Neural progenitor cell (in vitro differentiated cells): ENCODE data around the gene TRPC6. TPM values are rescaled to one million over a fixed set of nuclear protein-coding genes. Genes with fewer than 3 reads are reported as not detected.

ENCODE experiments used
- DNase-seq: peaks from one replicate; pipeline ENCODE4 v3.0.0-alpha.2; 2016; ENCODE audit warnings: low spot score
- H2AFZ ChIP-seq: fragments of 200-600 bp; sonication (generic); replicated peaks from 2 replicates; pipeline ENCODE4 v1.6.1; 2016; ENCODE audit warnings: antibody characterized with exemption
- H3F3A ChIP-seq: fragments of 200-600 bp; sonication (generic); 2 replicates; pipeline ENCODE4 v1.6.1; 2016; ENCODE audit warnings: antibody characterized with exemption, low read depth
- H3K27ac ChIP-seq: fragments of 200-600 bp; sonication (generic); 2 replicates; pipeline ENCODE4 v1.5.1; 2016; ENCODE audit warnings: mild to moderate bottlenecking
- H3K27me3 ChIP-seq: fragments of 200-600 bp; sonication (generic); 2 replicates; pipeline ENCODE4 v1.6.1; 2016; ENCODE audit warnings: mild to moderate bottlenecking, moderate library complexity
- H3K36me3 ChIP-seq: fragments of 200-600 bp; sonication (generic); 2 replicates; pipeline ENCODE4 v1.5.1; 2016
- H3K4me1 ChIP-seq: fragments of 200-600 bp; sonication (generic); 2 replicates; pipeline ENCODE4 v1.6.1; 2016; ENCODE audit warnings: mixed run types
- H3K4me2 ChIP-seq: fragments of 200-600 bp; sonication (generic); 2 replicates; pipeline ENCODE4 v1.6.1; 2016
- H3K4me3 ChIP-seq: fragments of 200-600 bp; sonication (generic); 2 replicates; pipeline ENCODE4 v1.5.1; 2016
- H3K79me2 ChIP-seq: fragments of 200-600 bp; sonication (generic); 2 replicates; pipeline ENCODE4 v1.6.1; 2016; ENCODE audit warnings: low read depth
- H3K9ac ChIP-seq: fragments of 200-600 bp; sonication (generic); 2 replicates; pipeline ENCODE4 v1.6.1; 2016
- H3K9me3 ChIP-seq: fragments of 200-600 bp; sonication (generic); 2 replicates; pipeline ENCODE4 v1.5.1; 2016; ENCODE audit warnings: low read depth
- H4K20me1 ChIP-seq: fragments of 200-600 bp; sonication (generic); 2 replicates; pipeline ENCODE4 v1.6.1; 2016; ENCODE audit warnings: low read depth
- H3K27ac Mint-ChIP-seq: 3 replicates; pipeline ENCODE4 v1.8.0; 2021; ENCODE audit warnings: mixed read lengths
- H3K27me3 Mint-ChIP-seq: 2 replicates; pipeline ENCODE4 v1.8.0; 2022; ENCODE audit warnings: low read depth, mild to moderate bottlenecking, inconsistent platforms, moderate library complexity, mixed read lengths; ENCODE audit not compliant: insufficient read depth
- H3K36me3 Mint-ChIP-seq: 3 replicates; pipeline ENCODE4 v1.8.0; 2021; ENCODE audit warnings: mixed read lengths
- H3K4me1 Mint-ChIP-seq: 3 replicates; pipeline ENCODE4 v1.8.0; 2021; ENCODE audit warnings: mixed read lengths
- H3K4me3 Mint-ChIP-seq: 3 replicates; pipeline ENCODE4 v1.8.0; 2021; ENCODE audit warnings: mild to moderate bottlenecking, moderate library complexity, mixed read lengths
- H3K9me3 Mint-ChIP-seq: 3 replicates; pipeline ENCODE4 v1.8.0; 2020; ENCODE audit warnings: mixed read lengths
- EZH2 ChIP-seq: fragments of 200-600 bp; sonication (generic); IDR thresholded peaks from 2 replicates; pipeline ENCODE4 v1.6.1; 2017; ENCODE audit warnings: antibody characterized with exemption, mild to moderate bottlenecking, moderate library complexity
- EZH2phosphoT487 ChIP-seq: fragments of 200-600 bp; sonication (generic); IDR thresholded peaks from 2 replicates; pipeline ENCODE4 v1.6.1; 2017; ENCODE audit warnings: antibody characterized with exemption
- total RNA-seq: library from RNA; depleted of rRNA; stranded (reverse); fragments of >200 nt; gene quantifications from 2 replicates; pipeline ENCODE4 v1.2.3, GENCODE V29; 2015; ENCODE audit warnings: low replicate concordance
- TF ChIP-seq, protein P1 (sequence below): fragments of 200-600 bp; sonication (generic); IDR thresholded peaks from 2 replicates; pipeline ENCODE4 v1.5.1; 2017; ENCODE audit warnings: antibody characterized with exemption, mild to moderate bottlenecking

Gene TRPC6
- total RNA-seq, 1 donor from 2014 or later: 0.17 TPM

DNA sequence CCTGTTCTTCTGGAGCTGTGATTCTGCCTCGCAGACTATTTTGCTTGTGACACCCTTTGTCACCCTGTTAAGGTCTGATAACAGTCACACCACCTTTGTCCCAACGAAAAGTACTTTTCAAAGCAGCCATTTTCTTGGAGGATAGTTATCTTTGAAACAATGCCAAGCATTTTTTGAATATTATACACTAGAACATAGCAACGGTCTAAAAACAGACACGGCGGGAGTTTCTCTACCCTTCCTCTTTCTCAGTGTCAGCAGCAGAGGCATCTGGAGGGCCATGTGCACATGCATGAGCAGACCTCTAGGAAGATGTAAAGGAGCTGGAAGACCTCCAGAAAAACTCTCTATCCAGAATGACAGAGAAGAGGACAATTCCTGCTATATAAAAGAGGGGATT is 86.5 kb downstream of the TRPC6 start:
- H3K9me3 Mint-ChIP-seq: no peaks in the 10 kb centered on the region
- H3K27me3 Mint-ChIP-seq: no peaks in the 10 kb centered on the region

DNA sequence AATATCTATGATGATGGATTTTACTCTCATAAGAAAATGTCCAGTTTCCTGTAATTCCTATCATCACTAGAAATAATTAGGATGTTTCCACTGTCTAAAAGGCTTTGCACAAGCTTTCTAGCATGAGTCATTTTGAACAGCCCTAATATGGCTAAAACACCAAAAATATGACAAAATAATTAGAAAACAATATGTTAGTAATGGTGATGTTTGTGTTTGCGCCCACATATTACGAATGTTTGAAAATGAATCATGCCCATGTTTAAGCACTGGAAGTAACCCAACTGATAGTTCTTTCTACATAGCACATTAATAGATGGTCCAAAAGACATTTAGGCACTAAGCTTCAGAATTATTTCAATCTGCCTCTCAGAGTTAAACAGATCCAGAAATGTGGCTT is 96.0 kb downstream of the TRPC6 start:
- no peaks in the 10 kb centered on the region for H3K36me3 ChIP-seq
- H3K27me3 ChIP-seq: no peaks in the 10 kb centered on the region
- TF ChIP-seq, protein P1, sequence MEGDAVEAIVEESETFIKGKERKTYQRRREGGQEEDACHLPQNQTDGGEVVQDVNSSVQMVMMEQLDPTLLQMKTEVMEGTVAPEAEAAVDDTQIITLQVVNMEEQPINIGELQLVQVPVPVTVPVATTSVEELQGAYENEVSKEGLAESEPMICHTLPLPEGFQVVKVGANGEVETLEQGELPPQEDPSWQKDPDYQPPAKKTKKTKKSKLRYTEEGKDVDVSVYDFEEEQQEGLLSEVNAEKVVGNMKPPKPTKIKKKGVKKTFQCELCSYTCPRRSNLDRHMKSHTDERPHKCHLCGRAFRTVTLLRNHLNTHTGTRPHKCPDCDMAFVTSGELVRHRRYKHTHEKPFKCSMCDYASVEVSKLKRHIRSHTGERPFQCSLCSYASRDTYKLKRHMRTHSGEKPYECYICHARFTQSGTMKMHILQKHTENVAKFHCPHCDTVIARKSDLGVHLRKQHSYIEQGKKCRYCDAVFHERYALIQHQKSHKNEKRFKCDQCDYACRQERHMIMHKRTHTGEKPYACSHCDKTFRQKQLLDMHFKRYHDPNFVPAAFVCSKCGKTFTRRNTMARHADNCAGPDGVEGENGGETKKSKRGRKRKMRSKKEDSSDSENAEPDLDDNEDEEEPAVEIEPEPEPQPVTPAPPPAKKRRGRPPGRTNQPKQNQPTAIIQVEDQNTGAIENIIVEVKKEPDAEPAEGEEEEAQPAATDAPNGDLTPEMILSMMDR: no peak
- no peaks in the 10 kb centered on the region for H4K20me1 ChIP-seq
- no peaks in the 10 kb centered on the region for H3F3A ChIP-seq
- Mint-ChIP-seq H3K27ac (no peak overlapping the region), H3K4me3 (no peak overlapping the region), H3K27me3 (peaks cover 2% of the 10 kb centered on the region), H3K4me1 (no peaks in the 10 kb centered on the region), H3K36me3 (no peaks in the 10 kb centered on the region), H3K9me3 (no peaks in the 10 kb centered on the region)
- no peaks in the 10 kb centered on the region for H3K9me3 ChIP-seq
- H3K79me2 ChIP-seq: no peaks in the 10 kb centered on the region
- H2AFZ ChIP-seq: no peak overlapping the region
- H3K9ac ChIP-seq: no peak overlapping the region
- no peaks in the 10 kb centered on the region for H3K4me1 ChIP-seq
- no peak for DNase-seq
- H3K27ac ChIP-seq: no peak overlapping the region
- H3K4me2 ChIP-seq: no peak overlapping the region
- no peak overlapping the region for H3K4me3 ChIP-seq

More for the DNA sequence above, 86.5 kb downstream of the TRPC6 start:
- Histone ChIP-seq H3K4me1 (peaks cover 3% of the 10 kb centered on the region), H3K27ac (no peak overlapping the region), H3K27me3 (no peaks in the 10 kb centered on the region), H2AFZ (no peak overlapping the region), H3K4me3 (no peak overlapping the region), H3K4me2 (no peak overlapping the region), H3K79me2 (no peaks in the 10 kb centered on the region), H3K9me3 (no peaks in the 10 kb centered on the region), H3K36me3 (no peaks in the 10 kb centered on the region), H4K20me1 (no peaks in the 10 kb centered on the region), H3F3A (no peaks in the 10 kb centered on the region), H3K9ac (no peak overlapping the region)
- Mint-ChIP-seq H3K36me3 (no peaks in the 10 kb centered on the region), H3K4me3 (no peak overlapping the region), H3K27ac (no peak overlapping the region), H3K4me1 (no peaks in the 10 kb centered on the region)
- DNase-seq: no peak
- TF ChIP-seq EZH2phosphoT487 (no peak), EZH2 (no peak)
- TF ChIP-seq, protein P1: no peak

DNA sequence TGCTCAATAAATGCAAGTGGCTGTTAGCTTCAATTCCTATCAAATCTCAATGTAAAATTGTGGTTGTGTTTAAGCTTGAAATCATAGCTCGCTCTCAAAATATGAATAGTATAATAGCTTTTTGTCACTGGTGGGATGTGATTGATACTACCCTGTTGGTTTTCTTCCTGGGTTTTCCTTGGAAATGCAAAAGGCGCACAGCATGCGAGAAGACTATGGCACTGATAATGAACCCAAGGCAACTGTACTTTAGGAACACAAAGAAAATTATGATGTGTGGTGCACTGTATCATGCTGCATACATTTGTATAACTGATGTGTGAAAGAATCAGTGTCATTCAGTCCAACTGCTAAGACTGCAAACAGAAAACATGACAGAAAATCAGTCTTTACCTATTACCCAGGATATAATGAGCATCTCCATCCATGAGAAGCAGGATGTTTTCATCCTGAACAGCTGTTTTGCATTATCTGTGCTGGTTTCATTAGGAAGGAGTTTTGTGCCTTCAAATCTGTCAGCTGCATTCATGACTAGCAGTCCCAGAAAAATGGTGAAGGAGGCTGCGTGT is 101.2 kb downstream of the TRPC6 start:
- Histone ChIP-seq H4K20me1 (no peaks in the 10 kb centered on the region), H3K79me2 (no peaks in the 10 kb centered on the region), H3K4me2 (no peak overlapping the region), H2AFZ (no peak overlapping the region), H3K4me1 (no peaks in the 10 kb centered on the region), H3K27me3 (no peaks in the 10 kb centered on the region), H3K9me3 (no peaks in the 10 kb centered on the region), H3K27ac (no peak overlapping the region), H3K9ac (no peak overlapping the region), H3K36me3 (no peaks in the 10 kb centered on the region), H3F3A (peaks cover 5% of the 10 kb centered on the region), H3K4me3 (no peak overlapping the region)
- H3K4me3 Mint-ChIP-seq: no peak overlapping the region
- no peaks in the 10 kb centered on the region for H3K4me1 Mint-ChIP-seq
- H3K27me3 Mint-ChIP-seq: no peaks in the 10 kb centered on the region
- no peaks in the 10 kb centered on the region for H3K9me3 Mint-ChIP-seq
- TF ChIP-seq EZH2phosphoT487 (no peak), EZH2 (no peak)
- TF ChIP-seq, protein P1: no peak
- DNase-seq: no peak
- no peak overlapping the region for H3K27ac Mint-ChIP-seq
- H3K36me3 Mint-ChIP-seq: no peaks in the 10 kb centered on the region
